Erythroblast (primary cell): Measurements from ENCODE around the gene SH2D7.

Source experiments
- DNase-seq, 2 experiments: peaks; one replicate each; lab custom pipeline; 2025; lab: John Stamatoyannopoulos, UW
- GATA1 ChIP-seq: IDR thresholded peaks from 2 replicates; pipeline ENCODE4 v1.6.1; 2011; ENCODE audit warnings: low read depth, mild to moderate bottlenecking, control low read depth, low read length, moderate library complexity
- POLR2A ChIP-seq: IDR thresholded peaks from 2 replicates; pipeline ENCODE4 v1.6.1; 2011; ENCODE audit warnings: mild to moderate bottlenecking, low read length

The SH2D7 gene

GRCh38 chr15:78054966-78055365 lies 37.4 kb upstream of the SH2D7 start:
- TF ChIP-seq POLR2A (no peak), GATA1 (no peak)
- DNase-seq, result no peak

GRCh38 chr15:78055919-78056713 lies 36.2 kb upstream of the SH2D7 start:
- no peak for DNase-seq
- no peak for TF ChIP-seq POLR2A
- TF ChIP-seq GATA1, result no peak

GRCh38 chr15:78056714-78057269 lies 35.6 kb upstream of the SH2D7 start:
- no peak for DNase-seq
- TF ChIP-seq POLR2A (no peak), GATA1 (no peak)

- DNase-seq, result no peak
- no peak for TF ChIP-seq POLR2A
- no peak for TF ChIP-seq GATA1
Measured at GRCh38 chr15:78057803-78058202, 34.6 kb upstream of the SH2D7 start.

GRCh38 chr15:78058401-78058935 lies 33.9 kb upstream of the SH2D7 start:
- no peak for DNase-seq
- TF ChIP-seq POLR2A, result no peak
- no peak for TF ChIP-seq GATA1

- no peak for TF ChIP-seq GATA1
- no peak for TF ChIP-seq POLR2A
- DNase-seq, result no peak
Measured at GRCh38 chr15:78059110-78059839, 33.1 kb upstream of the SH2D7 start.

GRCh38 chr15:78060232-78060631 lies 32.1 kb upstream of the SH2D7 start:
- TF ChIP-seq POLR2A, result no peak
- DNase-seq, result no peak

GRCh38 chr15:78061963-78062427 lies 30.4 kb upstream of the SH2D7 start:
- DNase-seq, result peak; percentile 35 to 44
- no peak for TF ChIP-seq POLR2A
- TF ChIP-seq GATA1, result no peak

GRCh38 chr15:78063217-78063616 lies 29.1 kb upstream of the SH2D7 start:
- no peak for DNase-seq
- TF ChIP-seq POLR2A (no peak), GATA1 (no peak)

- TF ChIP-seq GATA1, result no peak
- TF ChIP-seq POLR2A, result no peak
- no peak for DNase-seq
Measured at GRCh38 chr15:78063970-78064385, 28.4 kb upstream of the SH2D7 start.

- no peak for DNase-seq
- TF ChIP-seq POLR2A, result no peak
- TF ChIP-seq GATA1, result no peak
Measured at GRCh38 chr15:78064544-78064943, 27.8 kb upstream of the SH2D7 start.

- TF ChIP-seq POLR2A (no peak), GATA1 (no peak)
- no peak for DNase-seq
Measured at GRCh38 chr15:78065284-78065872, 27.0 kb upstream of the SH2D7 start.
